Mucosa of descending colon (tissue), 3 donors: ENCODE data around the gene SP9. TPM values are rescaled to one million over a fixed set of nuclear protein-coding genes. Genes with fewer than 3 reads are reported as not detected.

Source experiments
- ATAC-seq: fragments of 200-7000 bp; cut with Tn5 transposase; one replicate; pipeline ENCODE4 v1.9.1; 2020; ENCODE audit warnings: mild to moderate bottlenecking, moderate library complexity
- DNase-seq, 3 donors: peaks; one replicate each; pipeline ENCODE4 v3.0.0-alpha.2; 2020
- H3K36me3 ChIP-seq: fragments of 200-600 bp; one replicate; pipeline ENCODE4 v1.8.0; 2021; ENCODE audit warnings: low read depth, mild to moderate bottlenecking
- H3K4me1 ChIP-seq: fragments of 200-600 bp; one replicate; pipeline ENCODE4 v1.8.0; 2021; ENCODE audit warnings: low read depth, mild to moderate bottlenecking
- H3K4me3 ChIP-seq: fragments of 200-600 bp; one replicate; pipeline ENCODE4 v1.8.0; 2021; ENCODE audit warnings: mild to moderate bottlenecking
- H3K9me3 ChIP-seq: fragments of 200-600 bp; one replicate; pipeline ENCODE4 v1.8.0; 2021; ENCODE audit warnings: mild to moderate bottlenecking
- intact Hi-C, 2 donors: fragments of 100-400 bp; cut with DNase I in 1 of 2; cut with micrococcal nuclease in 1 of 2; formaldehyde crosslinking; loops; one replicate each; pipeline versions ENCODE4 v1.11.0 to v1.11.1; 2022; cut with DNase I, micrococcal nuclease
- total RNA-seq, 3 donors: library from RNA; stranded (reverse); fragmentation: NEBNext Ultra II Directional in 2 of 3; extraction: Animal tissue kit (Norgen Biotek cat#: 25700) in 2 of 3; gene quantifications; one replicate each; pipeline versions ENCODE4 v1.2.1 to v1.2.4, GENCODE V29; 2021 to 2023
- TF ChIP-seq, protein P1 (sequence below): fragments of 200-600 bp; IDR thresholded peaks from one replicate; pipeline ENCODE4 v1.8.0; 2022; ENCODE audit warnings: antibody characterized with exemption, mild to moderate bottlenecking
- donor health status: DM: no; HTN: no; CAD: no; lungs with moderate emphysema.
- donor health status: DM: no; HTN: no; CAD: no.
- donor health status: DM: no; HTN: yes; CAD: no.

Gene SP9
- total RNA-seq, 3 donors from 2014 or later, result not detected

DNA sequence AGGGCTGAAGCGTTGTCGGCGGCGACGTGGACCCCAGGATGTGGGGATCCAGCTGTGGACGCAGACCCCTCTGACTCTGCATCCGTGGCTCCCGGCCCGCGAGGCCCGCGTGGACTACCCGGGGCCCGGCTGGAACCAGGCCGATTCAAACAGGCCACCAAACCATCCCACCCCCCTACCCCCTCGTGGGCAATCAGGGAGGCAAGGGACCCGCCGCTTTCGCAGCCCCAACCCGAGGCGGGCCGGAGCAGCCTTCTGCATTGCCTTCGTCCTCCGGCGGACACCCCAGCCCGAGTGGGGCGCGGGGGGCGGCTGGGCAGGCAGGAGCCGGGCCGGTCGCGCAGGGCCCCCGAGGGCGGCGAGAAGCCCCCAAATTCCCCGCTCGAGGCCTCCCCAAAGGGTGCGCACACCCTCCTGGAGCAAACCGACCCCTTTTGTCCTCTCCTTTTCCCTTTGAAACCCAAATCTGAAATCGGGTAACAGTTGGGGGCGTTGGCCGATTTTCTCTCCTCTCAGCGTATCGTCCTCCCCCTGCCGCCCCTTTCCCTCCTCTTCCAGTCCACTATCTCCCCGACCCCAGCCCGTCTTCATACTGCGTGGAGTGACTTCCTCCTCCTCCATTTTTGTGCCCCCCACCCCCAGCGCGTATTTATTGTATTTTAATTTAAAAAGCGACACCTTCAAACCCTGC, 7.4 kb downstream of the SP9 start:
- Histone ChIP-seq H3K4me1 (peaks cover 43% of the 10 kb centered on the region), H3K36me3 (no peaks in the 10 kb centered on the region), H3K4me3 (no peak overlapping the region), H3K9me3 (no peaks in the 10 kb centered on the region)
- TF ChIP-seq, protein P1, sequence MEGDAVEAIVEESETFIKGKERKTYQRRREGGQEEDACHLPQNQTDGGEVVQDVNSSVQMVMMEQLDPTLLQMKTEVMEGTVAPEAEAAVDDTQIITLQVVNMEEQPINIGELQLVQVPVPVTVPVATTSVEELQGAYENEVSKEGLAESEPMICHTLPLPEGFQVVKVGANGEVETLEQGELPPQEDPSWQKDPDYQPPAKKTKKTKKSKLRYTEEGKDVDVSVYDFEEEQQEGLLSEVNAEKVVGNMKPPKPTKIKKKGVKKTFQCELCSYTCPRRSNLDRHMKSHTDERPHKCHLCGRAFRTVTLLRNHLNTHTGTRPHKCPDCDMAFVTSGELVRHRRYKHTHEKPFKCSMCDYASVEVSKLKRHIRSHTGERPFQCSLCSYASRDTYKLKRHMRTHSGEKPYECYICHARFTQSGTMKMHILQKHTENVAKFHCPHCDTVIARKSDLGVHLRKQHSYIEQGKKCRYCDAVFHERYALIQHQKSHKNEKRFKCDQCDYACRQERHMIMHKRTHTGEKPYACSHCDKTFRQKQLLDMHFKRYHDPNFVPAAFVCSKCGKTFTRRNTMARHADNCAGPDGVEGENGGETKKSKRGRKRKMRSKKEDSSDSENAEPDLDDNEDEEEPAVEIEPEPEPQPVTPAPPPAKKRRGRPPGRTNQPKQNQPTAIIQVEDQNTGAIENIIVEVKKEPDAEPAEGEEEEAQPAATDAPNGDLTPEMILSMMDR, result no peak
- ATAC-seq (peak; percentile 17), DNase-seq (peak in 2 of 3 donors; percentile 7 to 35)
- intact Hi-C loops, result loop anchor here (5.0 to 10.0 kb wide), 2 partner anchors 185 to 937 kb away; no protein-coding TSS in a partner anchor

DNA sequence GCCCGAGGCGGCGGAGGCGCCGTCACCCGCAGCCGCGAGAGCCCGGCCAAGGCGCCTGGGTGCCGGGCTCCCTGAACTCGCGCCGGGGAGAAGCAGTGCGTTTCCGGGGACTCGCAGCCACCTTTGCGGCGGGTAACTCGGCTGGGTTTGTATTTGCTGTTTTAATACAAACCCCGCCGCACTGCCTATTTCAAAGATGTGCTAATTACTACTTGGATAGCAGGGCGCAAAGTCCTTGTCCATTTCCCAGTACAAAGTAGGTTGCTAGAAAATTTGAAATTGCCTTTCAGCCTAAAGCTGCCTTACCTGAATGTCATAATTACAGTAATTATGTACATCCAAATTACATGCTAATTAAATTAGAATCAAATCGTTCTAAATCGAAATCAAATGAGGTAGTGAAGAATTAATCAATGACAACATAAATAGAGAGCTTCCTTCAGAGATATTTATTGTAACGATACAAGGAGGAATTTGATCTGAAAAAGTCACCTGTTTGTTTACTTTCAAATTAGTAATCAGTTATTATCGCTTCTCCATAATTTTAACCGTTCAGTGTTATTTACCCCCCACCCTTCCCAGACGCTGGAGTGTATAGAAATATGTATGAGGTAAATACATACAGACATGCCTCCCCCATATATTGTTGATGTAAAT, 8.1 kb downstream of the SP9 start:
- H3K9me3 ChIP-seq, result no peaks in the 10 kb centered on the region
- peaks cover 38% of the 10 kb centered on the region for H3K4me1 ChIP-seq
- H3K36me3 ChIP-seq, result no peaks in the 10 kb centered on the region
- no peak overlapping the region for H3K4me3 ChIP-seq
- ATAC-seq (no peak), DNase-seq (peak in 1 of 3 donors; percentile 17)
- intact Hi-C loops, result loop anchor here (5.0 to 10.0 kb wide), 2 partner anchors 186 to 938 kb away; no protein-coding TSS in a partner anchor
- TF ChIP-seq, protein P1, result no peak

DNA sequence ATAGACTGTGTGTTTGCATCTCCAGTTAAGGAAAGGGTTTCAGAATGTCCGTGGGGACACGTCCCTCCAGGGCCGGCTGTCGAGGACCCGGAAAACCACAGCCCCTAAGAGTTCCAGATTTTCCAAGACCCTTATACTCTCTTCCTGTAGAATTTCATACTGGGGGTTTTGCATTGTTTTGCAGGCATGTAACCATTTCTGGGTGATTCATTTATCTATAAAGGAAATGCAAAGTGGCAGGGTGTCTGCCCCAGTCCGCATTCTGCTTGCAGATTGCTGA, 8.5 kb downstream of the SP9 start:
- TF ChIP-seq, protein P1, result no peak
- DNase-seq (no peak), ATAC-seq (no peak)
- Histone ChIP-seq H3K4me1 (peaks cover 37% of the 10 kb centered on the region), H3K4me3 (no peak overlapping the region), H3K36me3 (no peaks in the 10 kb centered on the region), H3K9me3 (no peaks in the 10 kb centered on the region)
- intact Hi-C loops, result loop anchor here (5.0 to 10.0 kb wide), 2 partner anchors 186 to 938 kb away; no protein-coding TSS in a partner anchor

DNA sequence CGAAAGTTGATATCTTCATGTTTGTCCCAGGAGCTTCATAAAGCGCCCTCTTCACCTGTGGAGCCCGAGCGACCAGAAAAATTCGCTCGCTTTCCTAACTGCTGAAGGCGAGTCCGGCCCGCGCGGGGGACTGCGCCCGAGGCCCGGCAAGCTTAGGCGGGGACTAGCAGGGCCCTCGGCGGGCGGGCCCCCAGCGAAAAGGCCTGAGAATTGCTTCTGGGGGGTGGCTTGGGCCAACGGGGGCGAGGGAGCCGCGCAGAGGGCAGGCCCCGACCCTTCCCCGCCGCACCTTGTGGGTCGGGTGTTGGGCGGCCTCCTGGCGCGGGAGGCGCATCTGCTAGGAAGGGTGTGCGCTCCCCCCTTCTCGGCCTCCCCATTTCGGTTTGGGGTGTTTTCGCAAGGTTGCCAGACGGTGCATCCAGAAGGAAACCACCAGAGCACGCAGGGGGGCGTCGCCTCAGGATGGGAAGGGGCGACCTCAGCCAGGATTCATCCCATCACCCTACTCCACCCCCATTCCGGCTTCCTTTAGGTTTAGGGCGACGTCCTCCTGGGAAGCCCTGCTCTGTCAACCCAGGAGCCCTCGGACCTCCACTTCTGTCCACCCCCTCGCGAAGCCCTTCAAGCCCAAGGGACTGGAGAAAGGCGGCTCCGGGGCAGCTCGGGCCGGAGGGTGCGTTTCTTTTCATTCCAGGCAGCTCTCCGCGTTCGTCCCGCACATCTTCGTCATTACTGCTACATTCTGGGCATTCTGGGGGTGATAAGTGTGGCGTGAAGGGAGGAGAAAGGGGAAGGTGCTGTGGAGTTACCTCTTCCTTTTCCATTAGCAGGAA, 9.1 kb downstream of the SP9 start:
- DNase-seq, result no peak
- TF ChIP-seq, protein P1, result no peak
- H3K4me1 ChIP-seq, result peaks cover 37% of the 10 kb centered on the region
- intact Hi-C loops, result loop anchor here (5.0 to 10.0 kb wide), 2 partner anchors 187 to 939 kb away; no protein-coding TSS in a partner anchor
- H3K9me3 ChIP-seq, result no peaks in the 10 kb centered on the region
- H3K4me3 ChIP-seq, result no peak overlapping the region
- no peak for ATAC-seq
- no peaks in the 10 kb centered on the region for H3K36me3 ChIP-seq

DNA sequence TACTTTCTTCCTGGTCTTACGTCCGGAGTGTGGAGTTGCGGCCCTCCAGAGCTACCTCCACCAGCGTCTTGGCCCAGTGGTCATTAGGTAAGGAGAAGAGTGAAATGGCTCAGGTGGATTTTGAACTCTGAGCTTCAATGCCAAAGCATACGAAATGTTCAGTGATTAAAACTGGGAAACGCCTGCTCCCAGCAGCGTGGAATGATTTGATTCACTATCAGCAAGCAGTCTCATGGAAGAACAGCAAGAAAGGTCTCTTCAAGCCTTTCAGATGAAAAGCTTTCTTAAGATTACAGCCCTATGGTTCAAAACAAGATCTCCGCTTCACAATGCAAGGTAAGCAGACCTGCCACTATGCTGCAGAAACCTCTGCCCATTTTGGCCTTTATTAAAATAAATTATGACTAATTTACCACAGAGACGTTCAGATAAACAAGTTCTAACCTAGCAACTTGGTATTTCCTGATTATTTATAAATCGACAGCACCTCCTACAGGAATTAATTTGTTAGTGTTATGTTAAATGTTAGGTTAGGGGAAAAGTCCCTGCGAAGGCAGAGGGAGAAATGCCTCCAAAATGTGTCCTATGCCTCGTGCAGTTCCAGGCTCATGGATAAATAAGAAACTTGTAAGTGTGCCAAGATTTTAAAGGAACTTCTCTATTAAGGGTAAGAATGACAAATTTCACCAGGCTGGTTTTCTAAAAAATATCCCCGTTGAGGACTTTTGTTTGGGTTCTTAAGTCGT, 10.1 kb downstream of the SP9 start:
- intact Hi-C loops, result loop anchor here (5.0 to 10.0 kb wide), 2 partner anchors 188 to 940 kb away; no protein-coding TSS in a partner anchor
- Histone ChIP-seq H3K4me3 (no peak overlapping the region), H3K9me3 (no peaks in the 10 kb centered on the region), H3K4me1 (peaks cover 37% of the 10 kb centered on the region), H3K36me3 (no peaks in the 10 kb centered on the region)
- TF ChIP-seq, protein P1, result no peak
- ATAC-seq (no peak), DNase-seq (peak in 1 of 3 donors; percentile 6)
